ENCODE measurements around the gene INPP4B. TPM values are rescaled to one million over a fixed set of nuclear protein-coding genes. Genes with fewer than 3 reads are reported as not detected.

INPP4B gene
- total RNA-seq, 3 donors from 2014 or later, result 15.8 to 113 (median 93.4) TPM

DNA sequence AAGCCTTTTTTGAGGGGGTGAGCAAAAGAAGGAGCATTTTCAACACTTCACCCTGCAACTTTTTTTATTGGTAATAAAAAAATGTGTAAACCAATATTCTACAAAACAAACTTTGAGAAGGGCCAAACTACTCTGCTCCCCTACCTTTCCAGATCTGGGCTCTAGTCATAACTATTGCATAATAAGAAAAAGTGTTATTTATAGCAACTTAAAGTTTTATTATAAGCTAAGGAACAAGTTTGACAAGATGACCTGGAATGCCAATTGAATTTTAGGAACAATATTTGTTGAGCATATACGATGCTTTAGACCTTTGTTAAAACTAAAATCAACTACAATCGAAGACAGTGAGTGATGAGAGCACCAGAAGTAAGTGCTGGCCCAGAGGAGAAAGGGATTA, 800.1 kb downstream of the INPP4B start:
- H3K27ac ChIP-seq, result no peak overlapping the region
- no peaks in the 10 kb centered on the region for H3K36me3 ChIP-seq
- no peak for DNase-seq (ENCODE audit: low spot score in 2 of 2)
- no peaks in the 10 kb centered on the region for H3K9me3 ChIP-seq
- no peak overlapping the region for H3K4me3 ChIP-seq
- H3K27me3 ChIP-seq, result no peaks in the 10 kb centered on the region
- TF ChIP-seq POLR2A (IDR thresholded peaks at IDR 0.05) (no peak), POLR2AphosphoS5 (IDR thresholded peaks at IDR 0.05) (no peak)
- TF ChIP-seq, protein P1, sequence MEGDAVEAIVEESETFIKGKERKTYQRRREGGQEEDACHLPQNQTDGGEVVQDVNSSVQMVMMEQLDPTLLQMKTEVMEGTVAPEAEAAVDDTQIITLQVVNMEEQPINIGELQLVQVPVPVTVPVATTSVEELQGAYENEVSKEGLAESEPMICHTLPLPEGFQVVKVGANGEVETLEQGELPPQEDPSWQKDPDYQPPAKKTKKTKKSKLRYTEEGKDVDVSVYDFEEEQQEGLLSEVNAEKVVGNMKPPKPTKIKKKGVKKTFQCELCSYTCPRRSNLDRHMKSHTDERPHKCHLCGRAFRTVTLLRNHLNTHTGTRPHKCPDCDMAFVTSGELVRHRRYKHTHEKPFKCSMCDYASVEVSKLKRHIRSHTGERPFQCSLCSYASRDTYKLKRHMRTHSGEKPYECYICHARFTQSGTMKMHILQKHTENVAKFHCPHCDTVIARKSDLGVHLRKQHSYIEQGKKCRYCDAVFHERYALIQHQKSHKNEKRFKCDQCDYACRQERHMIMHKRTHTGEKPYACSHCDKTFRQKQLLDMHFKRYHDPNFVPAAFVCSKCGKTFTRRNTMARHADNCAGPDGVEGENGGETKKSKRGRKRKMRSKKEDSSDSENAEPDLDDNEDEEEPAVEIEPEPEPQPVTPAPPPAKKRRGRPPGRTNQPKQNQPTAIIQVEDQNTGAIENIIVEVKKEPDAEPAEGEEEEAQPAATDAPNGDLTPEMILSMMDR (IDR thresholded peaks at IDR 0.05), result no peak
- intact Hi-C loops (cut with DNase I; ENCODE audit: low total_unique reads), result no loop called here
- no peaks in the 10 kb centered on the region for H3K4me1 ChIP-seq

DNA sequence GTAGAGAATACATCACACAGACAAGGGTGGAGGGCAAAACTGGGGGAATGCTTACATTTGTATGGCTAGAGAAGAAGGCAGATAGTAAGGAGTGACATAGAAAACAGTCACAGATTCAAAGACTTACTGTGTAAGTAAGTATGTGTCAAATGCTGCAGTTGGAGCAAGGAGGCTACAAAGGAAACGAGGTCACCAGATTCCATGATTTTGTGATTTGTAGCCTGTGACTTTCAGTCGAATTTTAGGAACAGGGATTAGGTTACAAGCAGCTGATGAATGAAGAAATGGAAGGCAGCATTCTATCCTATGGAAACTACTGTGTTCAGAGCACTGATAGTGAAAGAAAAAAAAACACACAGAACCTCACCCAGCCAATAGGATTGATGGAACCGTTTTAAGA, 801.8 kb downstream of the INPP4B start:
- Histone ChIP-seq H3K9me3 (no peaks in the 10 kb centered on the region), H3K27me3 (no peaks in the 10 kb centered on the region), H3K4me1 (no peaks in the 10 kb centered on the region), H3K4me3 (no peak overlapping the region), H3K27ac (no peak overlapping the region), H3K36me3 (no peaks in the 10 kb centered on the region)
- DNase-seq (ENCODE audit: low spot score in 2 of 2), result no peak
- intact Hi-C loops (cut with DNase I; ENCODE audit: low total_unique reads), result no loop called here
- TF ChIP-seq POLR2AphosphoS5 (IDR thresholded peaks at IDR 0.05) (no peak), POLR2A (IDR thresholded peaks at IDR 0.05) (no peak)
- TF ChIP-seq, protein P1 (IDR thresholded peaks at IDR 0.05), result no peak

DNA sequence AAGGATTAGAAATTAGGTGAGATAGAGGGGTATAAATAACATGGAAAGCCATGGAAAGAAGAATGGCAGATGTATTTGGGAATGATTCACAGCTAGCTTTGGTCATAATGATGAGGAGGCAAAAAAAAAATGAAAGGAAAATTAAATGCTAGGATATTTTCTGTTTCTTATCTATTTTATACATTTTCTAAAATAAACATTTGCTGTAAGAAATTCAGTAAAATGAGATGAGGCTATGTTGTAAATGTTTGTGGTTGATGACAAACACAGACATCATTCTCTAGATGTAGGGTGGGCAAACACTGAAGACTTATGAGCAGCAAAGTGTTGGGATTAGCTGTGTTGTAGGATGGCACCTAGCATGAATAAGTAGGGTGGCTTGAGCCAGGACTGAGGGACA, 802.6 kb downstream of the INPP4B start:
- Histone ChIP-seq H3K4me3 (no peak overlapping the region), H3K27me3 (no peaks in the 10 kb centered on the region), H3K9me3 (no peaks in the 10 kb centered on the region), H3K4me1 (no peaks in the 10 kb centered on the region), H3K27ac (no peak overlapping the region), H3K36me3 (no peaks in the 10 kb centered on the region)
- intact Hi-C loops (cut with DNase I; ENCODE audit: low total_unique reads), result no loop called here
- no peak for TF ChIP-seq POLR2A (IDR thresholded peaks at IDR 0.05)
- no peak for TF ChIP-seq POLR2AphosphoS5 (IDR thresholded peaks at IDR 0.05)
- TF ChIP-seq, protein P1 (IDR thresholded peaks at IDR 0.05), result no peak
- no peak for DNase-seq (ENCODE audit: low spot score in 2 of 2)

DNA sequence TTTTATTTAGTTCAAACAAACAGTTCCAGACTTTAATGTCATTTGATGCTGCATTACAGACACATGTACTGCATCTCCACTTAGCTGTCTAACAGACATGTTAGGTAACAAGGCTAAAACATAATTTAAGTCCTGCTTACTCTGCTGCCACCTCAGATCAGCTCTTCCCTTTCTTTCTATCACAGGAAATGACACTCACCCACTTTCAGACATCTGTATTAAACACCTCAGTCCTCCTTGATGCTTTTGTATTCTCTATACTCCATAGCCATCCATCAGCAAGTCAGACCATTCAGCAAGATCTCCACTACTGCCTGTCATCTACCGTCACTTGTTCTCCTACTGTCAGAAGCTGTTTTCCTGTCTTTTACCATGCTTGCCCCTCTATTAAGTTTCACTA, 804.3 kb downstream of the INPP4B start:
- Histone ChIP-seq H3K27ac (no peak overlapping the region), H3K4me1 (no peaks in the 10 kb centered on the region), H3K27me3 (no peaks in the 10 kb centered on the region), H3K36me3 (no peaks in the 10 kb centered on the region), H3K9me3 (no peaks in the 10 kb centered on the region), H3K4me3 (no peak overlapping the region)
- TF ChIP-seq, protein P1 (IDR thresholded peaks at IDR 0.05), result no peak
- no peak for TF ChIP-seq POLR2AphosphoS5 (IDR thresholded peaks at IDR 0.05)
- no peak for TF ChIP-seq POLR2A (IDR thresholded peaks at IDR 0.05)
- intact Hi-C loops (cut with DNase I; ENCODE audit: low total_unique reads), result no loop called here
- no peak for DNase-seq (ENCODE audit: low spot score in 2 of 2)

DNA sequence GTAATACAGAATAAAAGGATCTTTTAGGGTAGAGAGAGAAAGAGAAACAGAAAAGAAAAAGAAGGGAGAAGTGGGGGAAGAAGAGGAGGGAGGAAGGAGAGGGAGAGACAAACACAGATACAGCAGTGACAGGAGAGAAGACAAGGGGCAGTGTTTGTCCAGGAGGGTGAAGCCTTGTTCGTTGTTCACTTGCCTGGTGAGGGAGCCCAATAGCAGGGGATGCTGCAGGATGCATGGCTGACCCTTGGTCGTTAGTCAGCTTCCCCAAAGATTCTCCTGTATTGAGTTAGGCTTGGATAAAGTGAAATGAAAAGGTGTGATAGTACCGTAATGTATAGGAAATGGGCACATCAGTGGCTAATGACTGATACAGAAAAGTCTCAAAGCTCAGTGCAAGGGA, 806.1 kb downstream of the INPP4B start:
- TF ChIP-seq POLR2A (IDR thresholded peaks at IDR 0.05), result no peak
- TF ChIP-seq, protein P1 (IDR thresholded peaks at IDR 0.05), result no peak
- no peak for TF ChIP-seq POLR2AphosphoS5 (IDR thresholded peaks at IDR 0.05)
- H3K36me3 ChIP-seq, result no peaks in the 10 kb centered on the region
- H3K4me1 ChIP-seq, result no peaks in the 10 kb centered on the region
- intact Hi-C loops (cut with DNase I; ENCODE audit: low total_unique reads), result no loop called here
- no peaks in the 10 kb centered on the region for H3K9me3 ChIP-seq
- no peak overlapping the region for H3K27ac ChIP-seq
- no peaks in the 10 kb centered on the region for H3K27me3 ChIP-seq
- no peak for DNase-seq (ENCODE audit: low spot score in 2 of 2)
- no peak overlapping the region for H3K4me3 ChIP-seq

Measured in breast epithelium (tissue), 4 donors.